H1 (cell line): ENCODE results near the gene CACNG4. TPM values are rescaled to one million over a fixed set of nuclear protein-coding genes. Genes with fewer than 3 reads are reported as not detected.

Experiments
- CTCF ChIA-PET: fragments of 300-600 bp; sonication (Branson Sonifier 250); formaldehyde crosslinking; loops from one replicate; lab custom pipeline; 2021; ENCODE audit not compliant: partially characterized antibody; lab: Charles Lee
- POLR2A ChIA-PET: fragments of 300-600 bp; sonication (Branson Sonifier 250); formaldehyde crosslinking; loops from one replicate; lab custom pipeline; 2021; ENCODE audit warnings: inconsistent platforms; ENCODE audit not compliant: partially characterized antibody; lab: Charles Lee
- DNase-seq, 2 experiments: peaks; one replicate each; pipeline versions ENCODE4 v3.0.0 to v3.0.0-alpha.2; 2010 to 2022; ENCODE audit warnings: low spot score in 2 of 2, low read depth in 1 of 2, mixed read lengths in 1 of 2
- FAIRE-seq: peaks from 2 replicates; lab custom pipeline; 2011; peaks lifted over from hg19 to GRCh38; lab: Jason Lieb, UNC
- H2AFZ ChIP-seq: 2 replicates; pipeline ENCODE4 v1.8.1; 2012; ENCODE audit warnings: low read length, inconsistent platforms
- H2AK5ac ChIP-seq: 2 replicates; pipeline ENCODE4 v1.6.1; 2013; ENCODE audit warnings: low read depth, low read length
- H2BK120ac ChIP-seq: replicated peaks from 2 replicates; pipeline ENCODE3; 2013; ENCODE audit warnings: low read depth, low read length, inconsistent platforms
- H2BK12ac ChIP-seq: 2 replicates; pipeline ENCODE4 v1.6.1; 2013; ENCODE audit warnings: low read depth, low read length
- H2BK15ac ChIP-seq: 2 replicates; pipeline ENCODE4 v1.6.1; 2013; ENCODE audit warnings: low read length
- H2BK20ac ChIP-seq: 2 replicates; pipeline ENCODE4 v1.6.1; 2013; ENCODE audit warnings: low read length
- H2BK5ac ChIP-seq: 2 replicates; pipeline ENCODE4 v1.6.1; 2013; ENCODE audit warnings: low read depth, low read length
- H3K14ac ChIP-seq: 2 replicates; pipeline ENCODE4 v1.6.1; 2013; ENCODE audit warnings: inconsistent platforms; ENCODE audit not compliant: insufficient read length
- H3K18ac ChIP-seq: 2 replicates; pipeline ENCODE4 v1.6.1; 2013; ENCODE audit warnings: low read length; ENCODE audit errors: extremely low read depth
- H3K23ac ChIP-seq: 2 replicates; pipeline ENCODE4 v1.6.1; 2013; ENCODE audit warnings: inconsistent platforms; ENCODE audit not compliant: insufficient read length
- H3K23me2 ChIP-seq: 2 replicates; pipeline ENCODE4 v1.6.1; 2013; ENCODE audit warnings: low read depth, low read length
- H3K27ac ChIP-seq: 2 replicates; pipeline ENCODE4 v1.6.1; 2011; ENCODE audit warnings: low read depth, low read length, inconsistent platforms
- H3K27me3 ChIP-seq, 4 experiments: replicated peaks in 1 of 4; 1 replicate in 1 of 4; 2 replicates in 3 of 4; pipeline versions ENCODE4 v1.6.1 to v1.8.1; 2011 to 2013; ENCODE audit warnings: low read length in 3 of 4, mild to moderate bottlenecking in 3 of 4, inconsistent platforms in 2 of 4, mixed read lengths in 2 of 4, moderate library complexity in 1 of 4; ENCODE audit not compliant: control insufficient read depth in 3 of 4, insufficient read depth in 3 of 4; ENCODE audit errors: extremely low read depth in 1 of 4
- H3K36me3 ChIP-seq, 4 experiments: 2 replicates each; pipeline versions ENCODE4 v1.6.1 to v1.8.1; 2011 to 2013; ENCODE audit warnings: mild to moderate bottlenecking in 4 of 4, low read length in 3 of 4, moderate library complexity in 2 of 4, control low read depth in 1 of 4, inconsistent platforms in 1 of 4; ENCODE audit not compliant: insufficient read depth in 4 of 4, control insufficient read depth in 2 of 4
- H3K4ac ChIP-seq: replicated peaks from 2 replicates; pipeline ENCODE3; 2013; ENCODE audit warnings: low read length, low read depth, mixed read lengths, inconsistent platforms; ENCODE audit not compliant: insufficient read length
- H3K4me1 ChIP-seq, 4 experiments: replicated peaks in 1 of 4; 1 replicate in 1 of 4; 2 replicates in 3 of 4; pipeline versions ENCODE4 v1.6.1 to v1.8.1; 2011 to 2013; ENCODE audit warnings: low read length in 3 of 4, inconsistent platforms in 2 of 4, mixed read lengths in 1 of 4; ENCODE audit not compliant: insufficient read depth in 4 of 4, control insufficient read depth in 3 of 4
- H3K4me2 ChIP-seq, 2 experiments: 2 replicates each; pipeline versions ENCODE4 v1.6.1 to v1.8.1; 2011 to 2013; ENCODE audit warnings: low read depth in 2 of 2, low read length in 2 of 2, control low read depth in 1 of 2, inconsistent platforms in 1 of 2, mild to moderate bottlenecking in 1 of 2; ENCODE audit not compliant: insufficient read depth in 1 of 2
- H3K4me3 ChIP-seq, 4 experiments: fragments of 200-600, 300-600 bp in 1 of 4; sonication (generic), shearing (Covaris generic), sonication (Bioruptor Twin) in 1 of 4; 2 replicates each; pipeline versions ENCODE4 v1.5.1 to v1.8.1; 2011 to 2016; ENCODE audit warnings: low read length in 4 of 4, low read depth in 3 of 4, control low read depth in 2 of 4, inconsistent platforms in 2 of 4, mild to moderate bottlenecking in 2 of 4, mixed read lengths in 1 of 4, moderate library complexity in 1 of 4; ENCODE audit not compliant: insufficient read depth in 2 of 4; ENCODE audit errors: extremely low read depth in 1 of 4
- H3K56ac ChIP-seq: replicated peaks from 2 replicates; pipeline ENCODE3; 2013; ENCODE audit warnings: low read depth, mild to moderate bottlenecking, mixed read lengths, low read length, inconsistent platforms; ENCODE audit not compliant: insufficient read length
- H3K79me1 ChIP-seq: 2 replicates; pipeline ENCODE4 v1.6.1; 2013; ENCODE audit warnings: low read depth, low read length, control low read depth
- H3K79me2 ChIP-seq, 2 experiments: 2 replicates each; pipeline versions ENCODE4 v1.6.1 to v1.8.1; 2012 to 2013; ENCODE audit warnings: low read length in 2 of 2, mild to moderate bottlenecking in 2 of 2, inconsistent platforms in 1 of 2; ENCODE audit not compliant: insufficient read depth in 2 of 2, control insufficient read depth in 1 of 2
- H3K9ac ChIP-seq, 4 experiments: replicated peaks in 1 of 4; 1 replicate in 1 of 4; 2 replicates in 3 of 4; pipeline versions ENCODE4 v1.6.1 to v1.8.1; 2011 to 2013; ENCODE audit warnings: low read depth in 3 of 4, low read length in 3 of 4, control low read depth in 2 of 4, mild to moderate bottlenecking in 2 of 4, moderate library complexity in 2 of 4, inconsistent platforms in 1 of 4; ENCODE audit errors: extremely low read depth in 1 of 4
- H3K9me3 ChIP-seq, 2 experiments: 2 replicates each; pipeline versions ENCODE4 v1.6.1 to v1.8.1; 2012 to 2013; ENCODE audit warnings: mild to moderate bottlenecking in 2 of 2, moderate library complexity in 2 of 2, control low read depth in 1 of 2, inconsistent platforms in 1 of 2, low read depth in 1 of 2, low read length in 1 of 2, mixed read lengths in 1 of 2; ENCODE audit not compliant: insufficient read depth in 2 of 2
- H4K20me1 ChIP-seq, 2 experiments: replicated peaks in 1 of 2; 2 replicates each; pipeline versions ENCODE3 to v1.8.1; 2011 to 2013; ENCODE audit warnings: inconsistent platforms in 2 of 2, low read length in 2 of 2, mild to moderate bottlenecking in 1 of 2; ENCODE audit not compliant: insufficient read depth in 2 of 2, control insufficient read depth in 1 of 2
- H4K5ac ChIP-seq: 2 replicates; pipeline ENCODE4 v1.6.1; 2013; ENCODE audit warnings: low read length, low read depth, mixed read lengths, inconsistent platforms; ENCODE audit not compliant: insufficient read length
- H4K8ac ChIP-seq: 2 replicates; pipeline ENCODE4 v1.8.0; 2013; ENCODE audit warnings: mild to moderate bottlenecking, moderate library complexity, low read length, inconsistent platforms; ENCODE audit not compliant: insufficient read depth; ENCODE audit errors: extremely low read depth
- H4K91ac ChIP-seq: replicated peaks from 2 replicates; pipeline ENCODE3; 2013; ENCODE audit warnings: low read length, mixed read lengths, inconsistent platforms; ENCODE audit not compliant: insufficient read length
- CHD2 ChIP-seq: IDR thresholded peaks from 2 replicates; pipeline ENCODE4 v1.6.1; 2012; ENCODE audit warnings: low read length, improper control_type of control experiment
- EP300 ChIP-seq, 2 experiments: IDR thresholded peaks; 1 replicate in 1 of 2; 2 replicates in 1 of 2; pipeline ENCODE4 v1.6.1; 2011 to 2012; ENCODE audit warnings: low read depth in 2 of 2, low read length in 2 of 2, mild to moderate bottlenecking in 2 of 2, borderline replicate concordance in 1 of 2, inconsistent platforms in 1 of 2, moderate library complexity in 1 of 2
- WGBS, 2 experiments: shearing (Covaris generic) in 1 of 2; methylation state at CpG; one replicate each; pipeline versions ENCODE4 v1.1.6 to v1.1.7; 2013 to 2015; ENCODE audit warnings: low lambda C conversion rate in 2 of 2, mixed read lengths in 2 of 2, inconsistent platforms in 1 of 2, low coverage in 1 of 2, missing lambda C conversion rate in 1 of 2; ENCODE audit not compliant: insufficient replicate concordance in 2 of 2, insufficient coverage in 1 of 2, insufficient read length in 1 of 2; ENCODE audit errors: extremely low coverage in 1 of 2, missing lambda C conversion rate in 1 of 2; 5-methylcytosine and 5-hydroxymethylcytosine counted together
- polyA plus RNA-seq, 7 experiments: library from polyadenylated mRNA; depleted of rRNA in 3 of 7; stranded (reverse) in 5 of 7; unstranded in 2 of 7; fragments of >200 nt in 5 of 7; fragments of 200-250 nt in 2 of 7; gene quantifications; 1 replicate in 5 of 7; 2 replicates in 1 of 7; 4 replicates in 1 of 7; pipeline versions ENCODE4 v1.2.1 to v1.2.3, GENCODE V29; 2011 to 2013; ENCODE audit warnings: missing spikeins in 2 of 7, mixed read lengths in 2 of 7
- total RNA-seq: library from RNA; stranded (reverse); fragmentation: NEBNext Ultra II Directional; extraction: Animal tissue kit (Norgen Biotek cat#: 25700); gene quantifications from 2 replicates; pipeline ENCODE4 v1.2.1, GENCODE V29; 2021

Gene CACNG4
- total and polyA plus RNA-seq, 2 of the 8 experiments (the other 6 are each of a cell fraction or from before 2014, with no cell fraction given): 3.6 to 5.6 TPM

DNA sequence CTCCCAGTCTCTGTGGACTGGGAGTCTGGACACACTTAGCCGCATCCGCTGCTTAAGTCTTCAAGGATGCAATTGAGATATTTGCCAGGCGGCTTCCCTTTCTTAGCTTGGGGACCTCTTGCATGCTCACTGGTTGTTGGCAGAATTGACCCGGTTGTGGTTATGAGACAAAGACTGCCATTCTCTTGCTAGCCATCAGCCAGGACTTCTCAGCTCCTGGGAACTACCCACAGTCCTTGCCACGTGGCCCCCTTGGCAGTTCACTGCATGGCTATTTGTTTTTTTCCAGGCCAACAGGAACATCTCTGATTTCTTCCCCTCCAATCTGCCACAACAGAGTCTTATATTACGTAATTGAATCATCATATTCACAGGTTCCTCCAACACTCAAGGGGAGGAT is 25.5 kb downstream of the CACNG4 start:
- no peak overlapping the region for H3K4me2 ChIP-seq
- H2BK120ac ChIP-seq: no peak overlapping the region
- H3K27me3 ChIP-seq: no peaks in the 10 kb centered on the region
- no peak overlapping the region for H3K56ac ChIP-seq
- no peak overlapping the region for H3K27ac ChIP-seq
- no peak overlapping the region for H2BK5ac ChIP-seq
- H3K18ac ChIP-seq: no peak overlapping the region
- no peaks in the 10 kb centered on the region for H3K79me2 ChIP-seq
- H2AFZ ChIP-seq: no peak overlapping the region
- ChIA-PET POLR2A (no interaction called here), CTCF (no interaction called here)
- no peak overlapping the region for H3K4ac ChIP-seq
- H2AK5ac ChIP-seq: no peak overlapping the region
- H3K79me1 ChIP-seq: no peaks in the 10 kb centered on the region
- H3K4me1 ChIP-seq: peaks cover 0 to 2% (median 0%) of the 10 kb centered on the region in 4 experiments; a peak in 1 of 7 replicates
- DNase-seq: no peak
- H3K23me2 ChIP-seq: no peaks in the 10 kb centered on the region
- H2BK12ac ChIP-seq: no peak overlapping the region
- 87% methylated on average over 6 of the region's 6 CpGs; no CpG with 5 or more reads in 1 of the 2 experiments for WGBS, 2 experiments
- H3K9me3 ChIP-seq: no peaks in the 10 kb centered on the region
- H3K36me3 ChIP-seq: no peaks in the 10 kb centered on the region
- H3K9ac ChIP-seq: no peak overlapping the region
- no peak overlapping the region for H2BK15ac ChIP-seq
- H3K4me3 ChIP-seq: no peak overlapping the region
- no peak overlapping the region for H4K5ac ChIP-seq
- no peak overlapping the region for H4K91ac ChIP-seq
- no peak overlapping the region for H4K8ac ChIP-seq
- FAIRE-seq: no peak
- no peak overlapping the region for H3K14ac ChIP-seq
- no peak overlapping the region for H3K23ac ChIP-seq
- H2BK20ac ChIP-seq: no peak overlapping the region
- H4K20me1 ChIP-seq: no peaks in the 10 kb centered on the region
- no peak for TF ChIP-seq CHD2
- no peak for TF ChIP-seq EP300 (IDR thresholded peaks at IDR 0.05; ENCODE audit: borderline replicate concordance in 1 of 2, low read depth in 2 of 2, low read length in 2 of 2)
